Uterus (tissue), 2 donors: ENCODE data around the gene GABRA5.

Source experiments
- CTCF ChIP-seq, 4 experiments: fragments of 200-600 bp in 2 of 4; fragments of 450-650 bp in 2 of 4; sonication (generic) in 2 of 4; IDR thresholded peaks; one replicate each; pipeline ENCODE4 v1.5.1; 2016 to 2019; ENCODE audit warnings: antibody characterized with exemption in 4 of 4, mild to moderate bottlenecking in 2 of 4, moderate library complexity in 1 of 4
- POLR2A ChIP-seq, 2 donors: fragments of 450-650 bp; IDR thresholded peaks; one replicate each; pipeline ENCODE4 v1.6.1; 2016; ENCODE audit warnings: antibody characterized with exemption in 2 of 2, mild to moderate bottlenecking in 1 of 2, moderate library complexity in 1 of 2

- no peak for TF ChIP-seq CTCF (IDR thresholded peaks at IDR 0.05)
- no peak for TF ChIP-seq POLR2A (IDR thresholded peaks at IDR 0.05)
Observed at GRCh38 chr15:26844901-26845300, 22.0 kb upstream of the GABRA5 start.
